Neural cell (in vitro differentiated cells): ENCODE results near the gene PYGO2.

Experiments
- CTCF ChIP-seq: fragments of 450-650 bp; IDR thresholded peaks from 2 replicates; pipeline ENCODE4 v1.5.1; 2014; ENCODE audit warnings: antibody characterized with exemption, mild to moderate bottlenecking, moderate library complexity; ENCODE audit not compliant: poor library complexity, severe bottlenecking
- EP300 ChIP-seq: fragments of 450-650 bp; conservative IDR thresholded peaks from 2 replicates; pipeline ENCODE4 v1.6.1; 2014; ENCODE audit warnings: antibody characterized with exemption, mild to moderate bottlenecking, moderate library complexity; ENCODE audit not compliant: poor library complexity, severe bottlenecking
- EZH2 ChIP-seq: fragments of 200-600, 300-800 bp; shearing (Covaris generic), sonication (generic); IDR thresholded peaks from 2 replicates; pipeline ENCODE4 v1.6.1; 2014; ENCODE audit warnings: antibody characterized with exemption, low read length, borderline replicate concordance, mild to moderate bottlenecking; ENCODE audit not compliant: insufficient read depth, poor library complexity, severe bottlenecking
- MXI1 ChIP-seq: fragments of 450-650 bp; conservative IDR thresholded peaks from 2 replicates; pipeline ENCODE4 v1.6.1; 2014; ENCODE audit warnings: antibody characterized with exemption, mild to moderate bottlenecking; ENCODE audit not compliant: poor library complexity, severe bottlenecking
- POLR2AphosphoS5 ChIP-seq: IDR thresholded peaks from 2 replicates; pipeline ENCODE4 v1.6.1; 2012
- REST ChIP-seq: IDR thresholded peaks from 2 replicates; pipeline ENCODE4 v1.6.1; 2012; ENCODE audit warnings: borderline replicate concordance
- SMC3 ChIP-seq: fragments of 450-650 bp; conservative IDR thresholded peaks from 2 replicates; pipeline ENCODE4 v1.6.1; 2014; ENCODE audit warnings: antibody characterized with exemption, mild to moderate bottlenecking, moderate library complexity; ENCODE audit not compliant: poor library complexity
- TAF1 ChIP-seq: IDR thresholded peaks from 2 replicates; pipeline ENCODE4 v1.6.1; 2012; ENCODE audit warnings: low read depth

DNA sequence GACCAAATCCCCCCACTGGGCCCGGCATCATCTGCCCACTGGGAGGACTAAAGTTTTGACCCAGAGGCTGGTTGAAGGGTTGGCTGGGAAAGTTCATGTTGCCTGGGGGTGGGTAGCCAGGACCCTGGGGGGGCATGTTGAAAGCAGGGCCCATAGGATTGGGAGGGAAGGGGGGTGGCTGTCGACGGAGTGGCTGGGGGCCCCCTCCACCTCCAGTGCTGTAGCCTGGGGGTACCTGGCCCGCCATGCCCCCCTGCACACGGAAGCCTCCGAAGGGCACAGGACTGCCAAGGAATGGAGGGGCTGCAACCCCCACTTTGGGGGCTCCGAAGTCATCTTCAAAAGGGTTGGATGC, 2.2 kb downstream of the PYGO2 start:
- TF ChIP-seq CTCF (no peak), POLR2AphosphoS5 (no peak), REST (no peak), EZH2 (no peak), EP300 (no peak), MXI1 (no peak), TAF1 (no peak), SMC3 (no peak)
